Spleen (tissue), 7 donors: ENCODE results near the gene EML5.

Experiments used
- CTCF ChIP-seq, 11 experiments: fragments of 200-600 bp in 7 of 11; fragments of 450-650 bp in 4 of 11; sonication (generic) in 4 of 11; IDR thresholded peaks in 8 of 11; conservative IDR thresholded peaks in 3 of 11; 1 replicate in 7 of 11; 2 replicates in 4 of 11; pipeline versions ENCODE4 v1.4.0 to v1.8.0; 2016 to 2021; ENCODE audit warnings: antibody characterized with exemption in 11 of 11, inconsistent platforms in 4 of 11, mild to moderate bottlenecking in 1 of 11
- POLR2A ChIP-seq, 3 donors: fragments of 450-650 bp; IDR thresholded peaks; one replicate each; pipeline ENCODE4 v1.5.1; 2017; ENCODE audit warnings: antibody characterized with exemption in 3 of 3, mild to moderate bottlenecking in 1 of 3
- donor health status: DM: no; HTN: no; CAD: no; lungs with moderate emphysema.
- donor health status: DM: no; HTN: no; CAD: no.
- donor health status: DM: no; HTN: no; CAD: no.

- TF ChIP-seq CTCF (IDR thresholded peaks at IDR 0.05 in 8 of 11, conservative IDR thresholded peaks at IDR 0.05 in 3 of 11) (no peak), POLR2A (IDR thresholded peaks at IDR 0.05) (no peak)
These were observed 38.5 kb upstream of the EML5 start for GRCh38 chr14:88831284-88831683.
